K562 (cell line): ENCODE measurements around the gene DMD. TPM values are rescaled to one million over a fixed set of nuclear protein-coding genes. Genes with fewer than 3 reads are reported as not detected.

Experiments
- ATAC-seq: fragments of 200-7000 bp; cut with Tn5 transposase; 3 replicates; pipeline ENCODE4 v1.9.1; 2020; ENCODE audit warnings: moderate library complexity
- BruUV-seq: library from RNA; stranded (reverse); fragments of 400-500 nt; replicated peaks from 2 replicates; lab custom pipeline; 2021; lab: Mats Ljungman, UMichigan
- CTCF ChIA-PET: fragments of 300-600 bp; formaldehyde crosslinking; extraction: SDS; loops from one replicate; lab custom pipeline; 2021; ENCODE audit warnings: low intra/inter-chr PET ratio; lab: Yijun Ruan, JAX
- POLR2A ChIA-PET: fragments of 300-600, 350-650 bp; sonication (Branson Sonifier 250); formaldehyde crosslinking; extraction: SDS; loops from one replicate; lab custom pipeline; 2021; ENCODE audit warnings: antibody characterized with exemption, inconsistent platforms; lab: Yijun Ruan, JAX
- DNase-seq, 4 experiments: peaks; one replicate each; pipeline versions ENCODE4 v3.0.0 to v3.0.0-alpha.2; 2011 to 2018; ENCODE audit warnings: low spot score in 3 of 4, mixed read lengths in 3 of 4; ENCODE audit errors: extremely low read depth in 1 of 4
- FAIRE-seq: peaks from 2 replicates; lab custom pipeline; 2011; peaks lifted over from hg19 to GRCh38; lab: Jason Lieb, UNC
- H2AFZ ChIP-seq: 2 replicates; pipeline ENCODE4 v1.6.0; 2011; ENCODE audit warnings: low read depth, low read length, control low read depth, inconsistent platforms
- H3K27ac ChIP-seq: fragments of 200-600 bp; 3 replicates; pipeline ENCODE4 v1.8.0; 2011; ENCODE audit warnings: low read depth, mild to moderate bottlenecking, control low read depth, inconsistent platforms, low read length, moderate library complexity, mixed read lengths; ENCODE audit errors: extremely low read depth
- H3K27me3 ChIP-seq, 2 experiments: fragments of 300-600 bp in 1 of 2; 2 replicates in 1 of 2; 3 replicates in 1 of 2; pipeline versions ENCODE4 v1.6.0 to v1.8.0; 2011; ENCODE audit warnings: inconsistent platforms in 2 of 2, low read length in 2 of 2, mild to moderate bottlenecking in 1 of 2, mixed read lengths in 1 of 2, moderate library complexity in 1 of 2; ENCODE audit not compliant: control insufficient read depth in 2 of 2, insufficient read depth in 2 of 2
- H3K36me3 ChIP-seq: fragments of 300-600 bp; 3 replicates; pipeline ENCODE4 v1.8.0; 2011; ENCODE audit warnings: mild to moderate bottlenecking, low read length, inconsistent platforms; ENCODE audit not compliant: control insufficient read depth, insufficient read depth
- H3K4me1 ChIP-seq, 2 experiments: fragments of 200-600 bp in 1 of 2; replicated peaks in 1 of 2; 2 replicates in 1 of 2; 3 replicates in 1 of 2; pipeline versions ENCODE4 v1.5.1 to v1.8.0; 2011; ENCODE audit warnings: inconsistent platforms in 2 of 2, low read length in 2 of 2, mild to moderate bottlenecking in 1 of 2, mixed read lengths in 1 of 2, moderate library complexity in 1 of 2; ENCODE audit not compliant: control insufficient read depth in 2 of 2, insufficient read depth in 2 of 2
- H3K4me2 ChIP-seq: 2 replicates; pipeline ENCODE4 v1.6.1; 2011; ENCODE audit warnings: low read length, control low read depth, inconsistent platforms, mixed read lengths; ENCODE audit not compliant: insufficient read depth
- H3K4me3 ChIP-seq: fragments of 200-600 bp; sonication (generic), shearing (Covaris generic); 2 replicates; pipeline ENCODE4 v1.5.1; 2016; ENCODE audit warnings: control low read depth, inconsistent platforms
- H3K79me2 ChIP-seq: fragments of 200-600 bp; 3 replicates; pipeline ENCODE4 v1.8.0; 2011; ENCODE audit warnings: low read length, inconsistent platforms; ENCODE audit not compliant: control insufficient read depth, insufficient read depth
- H3K9ac ChIP-seq, 2 experiments: 2 replicates each; pipeline versions ENCODE4 v1.6.0 to v1.6.1; 2011; ENCODE audit warnings: low read depth in 2 of 2, low read length in 2 of 2, control low read depth in 1 of 2, inconsistent platforms in 1 of 2, mild to moderate bottlenecking in 1 of 2, mixed read lengths in 1 of 2; ENCODE audit not compliant: insufficient read depth in 1 of 2
- H3K9me1 ChIP-seq: one replicate; pipeline ENCODE4 v1.6.0; 2011; ENCODE audit warnings: inconsistent platforms, mild to moderate bottlenecking, low read length, moderate library complexity; ENCODE audit not compliant: control insufficient read depth, insufficient read depth
- H3K9me3 ChIP-seq: replicated peaks from 2 replicates; pipeline ENCODE4 v1.5.1; 2011; ENCODE audit warnings: low read depth, low read length, inconsistent platforms; ENCODE audit not compliant: control insufficient read depth, insufficient read depth
- H4K20me1 ChIP-seq: replicated peaks from 2 replicates; pipeline ENCODE4 v1.6.1; 2011; ENCODE audit warnings: low read length, inconsistent platforms, mixed read lengths; ENCODE audit not compliant: control insufficient read depth, insufficient read depth
- BCOR ChIP-seq: fragments of 450-650 bp; IDR thresholded peaks from 2 replicates; pipeline ENCODE4 v1.6.1; 2016
- ESRRA ChIP-seq: fragments of 450-650 bp; IDR thresholded peaks from 2 replicates; pipeline ENCODE4 v1.6.1; 2014; ENCODE audit warnings: low read depth, mild to moderate bottlenecking, moderate library complexity, borderline replicate concordance
- EZH2 ChIP-seq: IDR thresholded peaks from 2 replicates; pipeline ENCODE4 v1.6.1; 2012; ENCODE audit warnings: low read depth, mild to moderate bottlenecking, inconsistent platforms, low read length, borderline replicate concordance
- FOXK1 ChIP-seq: sonication (generic); formaldehyde crosslinking; IDR thresholded peaks from 2 replicates; pipeline ENCODE4 v1.8.0; 2022; ENCODE audit warnings: missing genetic modification reagents, mild to moderate bottlenecking, borderline replicate concordance
- GABPA ChIP-seq: fragments of 200-800 bp; sonication (Bioruptor generic); conservative IDR thresholded peaks from 2 replicates; pipeline ENCODE4 v1.6.1; 2016; ENCODE audit warnings: low read depth, missing genetic modification characterization, missing compliant biosample characterization
- HDAC3 ChIP-seq: fragments of 450-650 bp; IDR thresholded peaks from 2 replicates; pipeline ENCODE4 v1.6.1; 2018; ENCODE audit warnings: borderline replicate concordance, mild to moderate bottlenecking, moderate library complexity; ENCODE audit not compliant: partially characterized antibody
- RBM39 ChIP-seq: fragments of 200-400 bp; formaldehyde crosslinking; optimal IDR thresholded peaks from 2 replicates; pipeline ENCODE3; 2018; ENCODE audit warnings: low read depth, low read length
- SNIP1 ChIP-seq: fragments of 450-650 bp; IDR thresholded peaks from 2 replicates; pipeline ENCODE4 v1.7.1; 2017; ENCODE audit warnings: low read depth, mild to moderate bottlenecking
- STAT5A ChIP-seq: IDR thresholded peaks from 2 replicates; pipeline ENCODE4 v1.6.1; 2012; ENCODE audit warnings: low read length, inconsistent platforms, borderline replicate concordance
- TRIM24 ChIP-seq, 2 experiments: fragments of 450-650 bp; IDR thresholded peaks; 2 replicates each; pipeline ENCODE4 v1.6.1; 2016
- TSC22D4 ChIP-seq: fragments of 450-650 bp; IDR thresholded peaks from 2 replicates; pipeline ENCODE4 v1.6.1; 2016; ENCODE audit warnings: missing genetic modification characterization, missing biosample characterization, control low read depth
- YY1 ChIP-seq, 3 experiments: IDR thresholded peaks; 2 replicates each; pipeline ENCODE4 v1.6.1; 2011; ENCODE audit warnings: low read length in 2 of 3, mild to moderate bottlenecking in 2 of 3, moderate library complexity in 2 of 3, borderline replicate concordance in 1 of 3, control low read depth in 1 of 3, low read depth in 1 of 3; ENCODE audit not compliant: insufficient read depth in 3 of 3, insufficient replicate concordance in 2 of 3, control insufficient read depth in 1 of 3, insufficient read length in 1 of 3; ENCODE audit errors: extremely low read depth in 1 of 3
- ZNF140 ChIP-seq: fragments of 250-450 bp; sonication (Bioruptor Pico); IDR thresholded peaks from 2 replicates; pipeline ENCODE4 v1.8.0; 2021; ENCODE audit warnings: moderate library complexity, mild to moderate bottlenecking, inconsistent platforms
- ZNF224 ChIP-seq: sonication (generic); formaldehyde crosslinking; IDR thresholded peaks from 2 replicates; pipeline ENCODE4 v1.8.0; 2022; ENCODE audit warnings: mild to moderate bottlenecking, missing genetic modification reagents
- ZNF239 ChIP-seq: fragments of 250-450 bp; sonication (Bioruptor Pico); IDR thresholded peaks from 2 replicates; pipeline ENCODE4 v1.4.0; 2020; ENCODE audit warnings: mild to moderate bottlenecking
- ZNF263 ChIP-seq: sonication (generic); formaldehyde crosslinking; IDR thresholded peaks from 2 replicates; pipeline ENCODE4 v1.8.0; 2022; ENCODE audit warnings: mild to moderate bottlenecking, missing genetic modification reagents, borderline replicate concordance
- WGBS: fragments of 100-300 bp; shearing (Covaris generic); methylation state at CpG from one replicate; pipeline ENCODE4 v1.1.6; 2016; ENCODE audit warnings: low coverage, mixed read lengths; ENCODE audit not compliant: insufficient coverage; ENCODE audit errors: missing lambda C conversion rate; 5-methylcytosine and 5-hydroxymethylcytosine counted together
- in situ Hi-C: fragments of 300-500 bp; cut with MboI; formaldehyde crosslinking; loops from 4 replicates; pipeline ENCODE4 v1.15.0; 2018; ENCODE audit warnings: inconsistent platforms, mixed read lengths
- intact Hi-C: fragments of 100-400 bp; cut with micrococcal nuclease; formaldehyde crosslinking; loops from 2 replicates; pipeline ENCODE4 v1.14.2; 2022
- polyA plus RNA-seq, 8 experiments: library from polyadenylated mRNA; depleted of rRNA in 4 of 8; stranded (reverse) in 5 of 8; unstranded in 3 of 8; fragments of >200 nt; fragmentation: Nextera tagmentation in 2 of 8; fragmentation: Illumina TruSeq in 1 of 8; extraction: Ambion mirVana in 2 of 8; extraction: Trizol in 1 of 8; gene quantifications; 2 replicates each; pipeline versions ENCODE4 v1.2.1 to v1.2.3, GENCODE V29; 2011 to 2014; ENCODE audit warnings: inconsistent platforms in 1 of 8, missing spikeins in 1 of 8
- total RNA-seq, 7 experiments: library from RNA; depleted of rRNA in 6 of 7; stranded (reverse); fragments of >200 nt in 6 of 7; fragmentation: Illumina TruSeq in 2 of 7; extraction: Trizol in 2 of 7; gene quantifications; 2 replicates each; pipeline versions ENCODE4 v1.2.1 to v1.2.3, GENCODE V29; 2011 to 2021; ENCODE audit warnings: low replicate concordance in 1 of 7

DMD gene
- total and polyA plus RNA-seq, 9 of the 15 experiments (the other 6 are each of a cell fraction or from before 2014, with no cell fraction given) = 3.8 to 20.4 (median 11.4) TPM

DNA sequence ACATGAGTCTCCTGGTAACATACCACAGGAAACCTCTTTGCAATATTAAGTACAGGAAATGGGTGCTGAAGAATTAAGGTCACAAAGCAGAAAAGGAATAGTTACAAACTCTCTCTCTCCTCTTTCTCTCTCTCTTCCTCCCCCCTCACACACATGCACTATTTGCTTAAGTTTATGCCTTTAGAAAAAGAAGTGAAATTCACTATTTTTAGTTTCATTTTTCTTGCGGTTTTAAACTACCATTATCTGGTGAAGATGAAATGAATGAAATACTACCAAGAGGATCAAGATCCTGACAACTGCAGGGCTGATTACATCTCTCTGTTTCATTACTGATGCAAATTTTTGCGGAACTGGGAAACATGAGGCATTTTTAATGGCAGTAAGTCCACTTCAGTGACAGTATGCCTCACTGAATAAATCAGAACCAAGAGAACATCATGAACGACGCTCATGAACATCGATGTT is 2075.2 kb downstream of the DMD start:
- Histone ChIP-seq H3K4me3 (no peak overlapping the region), H3K9me3 (no peaks in the 10 kb centered on the region), H3K79me2 (no peaks in the 10 kb centered on the region), H4K20me1 (no peaks in the 10 kb centered on the region), H3K4me1 (no peaks in the 10 kb centered on the region), H3K27ac (no peak overlapping the region), H3K9ac (no peak overlapping the region), H2AFZ (no peak overlapping the region), H3K4me2 (no peak overlapping the region), H3K27me3 (no peaks in the 10 kb centered on the region), H3K9me1 (no peaks in the 10 kb centered on the region), H3K36me3 (no peaks in the 10 kb centered on the region; the same call in 2 of the 3 replicates)
- intact Hi-C loops = no loop called here
- in situ Hi-C loops = no loop called here
- no peak for ATAC-seq
- FAIRE-seq = no peak
- ChIA-PET CTCF (no interaction called here), POLR2A (no interaction called here)
- no peak for DNase-seq
- 12% methylated on average over 5 of the region's 5 CpGs for WGBS
- TF ChIP-seq SNIP1 = no peak
- no peak for TF ChIP-seq TRIM24 (IDR thresholded peaks at IDR 0.05)
- TF ChIP-seq RBM39 = no peak
- no peak for TF ChIP-seq BCOR
- TF ChIP-seq STAT5A = no peak
- no peak for TF ChIP-seq FOXK1 (CRISPR knock-in tag)
- no peak for TF ChIP-seq GABPA (tag)
- no peak for TF ChIP-seq ESRRA
- no peak for TF ChIP-seq EZH2
- no peak for TF ChIP-seq ZNF140 (CRISPR knock-in tag)
- TF ChIP-seq ZNF224 (CRISPR knock-in tag) = no peak
- TF ChIP-seq HDAC3 = no peak
- no peak for TF ChIP-seq YY1 (IDR thresholded peaks at IDR 0.05; ENCODE audit: borderline replicate concordance in 1 of 3, control insufficient read depth in 1 of 3, extremely low read depth in 1 of 3, insufficient read depth in 3 of 3, insufficient read length in 1 of 3, insufficient replicate concordance in 2 of 3, low read depth in 1 of 3, low read length in 2 of 3)
- no peak for TF ChIP-seq ZNF263 (CRISPR knock-in tag)
- no peak for TF ChIP-seq ZNF239
- TF ChIP-seq TSC22D4 (tag) = no peak
- BruUV-seq = no TSS peak
